Measurements from ENCODE around the gene G2E3.
"Not testable (repeated sequence)": the region's sequence is repeated elsewhere in the genome, so short reads cannot be mapped to it uniquely, and the experiment has no call there.

Gene G2E3

DNA sequence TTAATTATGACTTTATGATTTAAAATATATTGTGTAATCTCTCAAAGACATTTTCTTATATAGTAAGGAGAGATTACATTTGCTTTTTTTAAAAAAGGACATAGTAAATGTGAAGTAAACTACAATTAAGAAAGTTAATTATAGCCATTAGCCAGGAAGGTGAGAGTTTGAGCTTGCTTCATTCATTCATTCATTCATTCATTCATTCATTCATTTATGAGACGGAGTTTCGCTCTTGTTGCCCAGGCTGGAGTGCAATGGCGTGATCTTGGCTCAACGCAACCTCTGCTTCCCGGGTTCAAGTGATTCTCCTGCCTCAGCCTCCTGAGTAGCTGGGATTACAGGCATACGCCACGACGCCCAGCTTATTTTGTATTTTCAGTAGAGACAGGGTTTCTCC, 45.7 kb downstream of the G2E3 start:
- not testable (repeated sequence) for DNase-seq (ENCODE audit: low read depth)

DNA sequence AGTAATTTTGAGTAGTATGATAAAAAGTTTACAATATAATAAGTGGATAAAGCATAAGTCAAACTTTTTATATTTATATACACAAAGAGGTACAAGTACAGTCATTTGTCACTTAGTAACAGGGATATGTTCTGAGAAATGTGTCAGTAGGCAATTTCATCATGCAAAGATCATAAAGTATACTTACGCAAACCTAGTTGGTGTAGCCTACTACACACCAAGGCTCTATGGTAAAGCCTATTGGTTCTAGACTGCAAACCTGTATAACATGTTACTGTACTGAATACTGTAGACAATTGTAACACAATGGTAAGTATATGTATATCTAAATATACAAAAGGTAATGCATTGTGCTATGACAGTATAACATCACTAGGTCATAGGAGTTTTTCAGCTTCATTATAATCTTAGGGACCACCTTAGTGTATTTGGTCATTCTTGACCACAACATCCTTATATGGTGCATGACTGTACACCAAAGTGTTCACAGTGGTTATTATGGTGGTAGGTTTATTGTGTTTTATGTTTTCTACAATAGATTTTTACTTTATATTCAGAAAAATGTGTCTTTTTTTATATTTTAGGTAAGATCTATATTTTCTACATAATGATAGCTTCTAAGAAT, 48.3 kb downstream of the G2E3 start:
- no peak for DNase-seq (ENCODE audit: low read depth)

DNA sequence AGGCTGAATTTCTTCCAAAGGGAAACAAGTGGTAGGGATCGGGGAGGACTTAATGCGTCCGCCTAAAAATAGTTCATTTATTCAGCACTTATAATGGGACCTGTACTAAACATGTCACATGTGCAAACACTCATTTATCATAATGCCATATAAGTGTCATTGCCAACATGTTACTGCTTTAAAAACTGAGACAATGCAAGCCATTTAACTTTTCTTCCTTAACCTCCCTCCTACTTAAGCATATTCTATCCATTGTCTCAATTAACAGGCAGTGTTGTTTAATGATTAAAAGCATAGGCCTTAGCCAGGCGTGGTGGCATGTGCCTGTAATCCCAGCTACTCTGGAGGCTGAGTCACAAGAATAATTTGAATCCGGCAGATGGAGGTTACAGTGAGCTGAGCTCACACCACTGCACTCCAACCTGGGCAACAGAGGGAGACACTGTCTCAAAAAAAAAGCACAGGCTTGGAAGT, 49.6 kb downstream of the G2E3 start:
- DNase-seq (ENCODE audit: low read depth): no peak

DNA sequence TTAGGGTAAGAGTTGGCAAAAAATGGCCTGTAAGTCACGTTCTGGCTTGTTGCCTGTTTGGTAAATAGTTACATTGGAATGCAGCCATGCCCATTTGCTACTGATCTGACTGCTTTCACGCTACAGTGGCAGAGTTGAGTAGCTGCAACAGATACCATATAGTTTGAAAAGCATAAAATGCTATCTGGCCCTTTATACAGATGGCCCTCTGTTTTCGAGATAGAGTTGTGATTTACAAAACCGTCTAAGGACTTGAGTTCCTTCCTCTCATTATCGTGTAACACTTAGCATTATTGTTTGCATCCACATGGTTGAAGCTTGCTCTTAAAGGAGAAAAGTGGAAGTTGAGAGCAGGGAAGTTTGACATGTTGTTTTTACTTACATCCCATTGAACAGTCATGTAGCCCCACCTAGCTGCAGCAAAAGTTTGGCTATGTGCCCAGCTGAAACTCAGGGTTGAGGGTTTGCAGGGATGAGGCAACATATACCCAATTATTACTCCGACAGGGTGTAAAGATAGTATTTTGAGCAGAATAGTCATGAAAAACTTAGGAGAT, 51.9 kb downstream of the G2E3 start:
- DNase-seq (ENCODE audit: low read depth): no peak

DNA sequence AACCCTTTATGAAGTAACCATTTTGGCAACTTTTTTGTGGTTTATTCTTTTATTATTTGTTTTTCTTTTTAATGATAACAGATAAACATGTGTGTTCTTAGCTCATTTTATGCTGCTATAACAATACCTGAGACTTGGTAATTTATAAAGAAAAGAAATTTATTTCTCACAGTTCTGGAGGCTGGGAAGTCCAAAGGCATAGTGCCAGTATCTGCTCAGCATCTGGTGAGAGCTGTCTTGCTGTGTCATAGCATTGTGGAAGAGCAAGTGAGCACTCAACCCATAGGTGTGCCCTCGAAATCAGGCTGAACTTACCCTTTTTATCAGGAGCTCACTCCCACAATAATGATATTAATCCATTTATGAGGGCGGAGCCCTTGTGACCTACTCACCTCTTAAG, 55.2 kb downstream of the G2E3 start:
- no peak for DNase-seq (ENCODE audit: low read depth)

DNA sequence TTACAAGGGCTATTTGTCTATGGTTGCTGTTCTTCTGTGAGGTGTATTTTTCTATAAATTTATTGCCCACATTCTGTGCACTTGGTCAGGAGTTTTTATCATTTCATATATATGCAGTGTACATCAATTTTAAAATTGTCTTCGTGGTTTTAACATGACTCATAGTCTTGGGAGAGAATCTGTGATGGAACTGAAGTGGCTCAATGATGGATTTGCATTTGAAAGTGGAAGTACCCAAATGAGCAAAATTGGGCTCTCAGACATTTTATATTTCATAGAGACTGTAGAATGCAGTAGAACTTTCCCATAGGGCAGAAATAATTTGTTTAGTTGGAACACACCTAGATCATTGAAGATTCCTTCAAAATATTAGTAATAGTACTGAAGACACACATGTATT, 61.2 kb downstream of the G2E3 start:
- DNase-seq (ENCODE audit: low read depth): no peak

DNA sequence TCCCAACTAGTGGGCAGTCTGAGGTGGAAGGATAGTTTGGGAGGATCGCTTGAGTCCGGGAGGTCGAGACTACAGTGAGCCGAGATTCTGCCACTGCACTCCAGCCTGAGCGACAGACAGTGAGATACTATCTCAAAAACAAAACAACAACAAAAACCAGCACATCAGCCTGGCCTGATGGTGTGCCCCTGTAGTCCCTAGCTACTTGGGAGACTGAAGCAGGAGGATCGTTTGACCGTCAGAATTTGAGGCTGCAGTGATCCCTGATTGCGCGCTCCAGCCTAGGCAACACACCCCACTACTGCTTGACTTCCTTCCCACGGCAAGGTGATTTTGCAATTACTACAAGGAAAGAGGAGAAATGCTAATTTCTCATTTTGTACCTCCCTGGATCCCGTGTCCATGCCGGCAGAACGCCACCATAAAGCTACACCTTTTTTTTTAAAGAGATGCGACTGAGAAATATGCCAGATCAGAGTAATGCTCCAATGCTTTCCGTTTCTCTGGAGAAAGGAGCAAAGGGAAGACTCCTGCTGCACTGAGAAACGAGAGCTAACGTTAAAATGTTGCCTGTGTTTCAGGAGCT, 62.5 kb downstream of the G2E3 start:
- DNase-seq (ENCODE audit: low read depth): no peak

DNA sequence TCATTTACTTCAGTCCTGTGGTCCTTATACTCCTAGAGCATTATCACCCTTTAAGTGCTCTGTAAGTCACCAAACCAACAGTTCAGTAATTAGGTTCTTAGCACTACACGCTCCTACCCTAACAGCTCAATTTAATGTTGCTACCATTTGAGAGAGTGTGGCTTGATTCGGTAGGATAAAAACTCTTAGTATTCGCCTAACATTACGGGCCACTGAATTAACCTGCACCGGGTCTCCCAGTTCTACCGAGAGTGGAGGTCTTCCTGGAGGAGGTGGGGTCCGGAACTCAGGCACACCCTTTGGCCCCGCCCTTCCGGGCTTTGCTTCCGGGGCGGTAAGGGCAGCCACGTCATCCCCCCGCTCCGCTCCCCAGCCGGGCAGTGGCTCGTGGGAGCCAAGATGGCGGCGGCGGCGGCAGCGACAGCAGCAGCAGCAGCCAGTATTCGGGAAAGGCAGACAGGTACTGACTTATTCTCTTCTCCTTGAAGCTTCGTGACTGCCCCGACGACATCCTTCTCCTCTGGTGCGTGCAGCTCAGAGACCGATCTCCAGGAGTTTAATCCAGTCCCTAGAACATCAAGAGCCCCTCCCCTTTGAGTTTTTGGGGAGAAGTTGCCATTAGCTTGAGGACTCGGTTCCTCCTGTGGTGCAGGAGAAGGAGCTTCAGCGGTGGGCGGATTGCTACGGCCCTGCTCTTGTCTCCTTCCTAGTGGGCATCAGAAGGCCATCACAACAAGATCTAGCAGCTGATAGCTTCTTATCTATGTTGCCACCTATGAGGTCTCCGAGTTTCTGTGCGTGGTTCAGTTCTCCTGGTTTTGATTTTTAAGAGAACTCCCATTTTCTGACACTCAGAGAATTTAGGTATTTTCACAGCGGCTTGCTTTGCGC, 63.2 kb downstream of the G2E3 start, which contains the start of gene SCFD1:
TSS of gene SCFD1 (plus strand) at position 380 of the 891 bp plus-strand sequence. CDS start at position 400, 20 bp downstream.
- peak; percentile 85 for DNase-seq (ENCODE audit: low read depth)

DNA sequence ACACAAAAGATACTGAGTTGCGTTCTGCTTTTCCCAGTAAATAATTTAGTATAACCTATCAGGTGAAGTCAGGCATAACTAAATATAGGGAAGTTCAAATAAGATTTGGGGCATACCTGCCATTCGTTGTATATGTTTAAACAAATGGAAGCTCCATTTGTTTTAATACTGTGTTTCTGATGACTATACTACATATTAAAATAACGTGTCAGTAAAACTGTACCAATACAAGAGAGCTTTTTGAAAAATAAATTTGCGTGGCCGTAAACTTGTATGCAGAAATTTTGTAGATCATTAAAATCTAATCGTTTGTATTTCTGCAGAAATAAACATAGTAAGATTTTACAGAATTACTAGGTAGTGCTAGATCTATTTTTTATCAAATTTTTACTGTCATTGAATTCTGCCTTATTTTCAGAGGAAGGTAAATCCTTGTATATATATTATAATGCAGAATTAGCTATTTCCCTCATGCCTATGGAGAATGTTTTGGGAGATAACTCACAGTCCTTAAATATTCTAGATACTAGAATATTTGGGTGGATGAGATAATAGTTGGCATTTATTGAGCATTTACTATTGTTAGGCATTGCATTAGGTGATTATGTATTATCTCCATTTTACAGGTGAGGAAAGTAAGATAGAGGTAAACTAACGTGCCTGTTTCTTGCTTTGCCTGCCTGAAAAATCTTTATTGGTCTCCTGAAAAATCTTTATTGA, 64.6 kb downstream of the G2E3 start:
- no peak for DNase-seq (ENCODE audit: low read depth)

DNA sequence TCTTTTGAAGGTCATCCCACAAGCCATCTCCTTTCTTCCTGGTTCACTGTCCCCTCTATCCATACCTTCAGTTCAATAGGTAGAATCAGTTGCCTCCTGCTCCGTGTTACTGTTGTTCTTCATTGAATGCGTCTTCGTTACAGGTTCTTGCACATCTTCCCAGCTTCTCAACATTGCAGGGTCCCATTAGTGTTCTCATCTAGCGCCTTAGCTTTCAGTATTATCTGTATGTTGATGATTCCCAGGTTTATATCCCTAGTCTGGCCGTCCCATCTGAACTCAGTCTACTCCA, 65.1 kb downstream of the G2E3 start:
- no peak for DNase-seq (ENCODE audit: low read depth)

DNA sequence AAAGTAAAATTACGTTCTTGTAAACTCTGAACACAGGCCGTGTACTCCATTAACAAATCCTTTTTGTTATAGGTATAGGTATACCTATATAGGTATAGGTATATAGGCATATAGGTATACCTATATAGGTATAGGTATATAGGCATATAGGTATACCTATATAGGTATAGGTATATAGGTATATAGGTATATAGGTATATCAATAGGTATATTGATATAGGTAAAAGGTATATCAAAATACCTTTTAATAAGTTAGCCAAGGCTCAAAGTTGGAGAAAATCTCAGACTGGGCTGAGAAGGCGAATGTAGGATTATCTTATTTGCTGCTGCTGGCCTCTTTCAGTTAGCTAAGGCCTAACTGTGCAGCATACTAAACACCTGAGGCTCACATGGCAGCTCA, 66.6 kb downstream of the G2E3 start:
- DNase-seq (ENCODE audit: low read depth): no peak

DNA sequence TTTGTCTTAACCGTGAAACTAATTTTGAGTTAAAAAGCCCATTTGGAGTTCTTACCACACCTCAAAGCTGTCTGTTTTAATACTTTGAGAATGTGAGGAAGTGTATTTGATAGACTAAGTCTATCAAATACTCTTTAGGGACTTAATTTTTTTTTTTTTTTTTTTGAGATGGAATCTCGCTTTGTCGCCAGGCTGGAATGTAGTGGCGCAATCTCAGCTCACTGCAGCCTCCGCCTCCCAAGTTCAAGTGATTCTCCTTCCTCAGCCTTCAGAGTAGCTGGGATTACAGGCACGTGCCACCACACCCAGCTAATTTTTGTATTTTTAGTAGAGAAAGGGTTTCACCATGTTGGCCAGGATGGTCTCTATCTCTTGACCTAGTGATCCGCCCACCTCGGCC, 70.5 kb downstream of the G2E3 start:
- DNase-seq (ENCODE audit: low read depth): not testable (repeated sequence)

DNA sequence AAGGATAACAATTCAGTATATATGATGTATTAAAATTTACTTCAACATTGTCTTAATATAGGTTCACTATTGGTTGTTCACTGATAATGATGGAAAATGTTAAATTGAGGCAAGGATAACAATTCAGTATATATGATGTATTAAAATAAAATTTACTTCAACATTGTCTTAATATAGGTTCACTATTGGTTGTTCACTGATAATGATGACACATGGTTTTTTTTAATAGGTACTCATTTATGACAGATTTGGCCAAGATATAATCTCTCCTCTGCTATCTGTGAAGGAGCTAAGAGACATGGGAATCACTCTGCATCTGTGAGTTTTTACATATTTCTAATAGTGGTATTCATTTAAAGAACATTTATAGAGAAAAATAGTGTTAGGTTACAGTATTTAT, 71.3 kb downstream of the G2E3 start:
- no peak for DNase-seq (ENCODE audit: low read depth)

DNA sequence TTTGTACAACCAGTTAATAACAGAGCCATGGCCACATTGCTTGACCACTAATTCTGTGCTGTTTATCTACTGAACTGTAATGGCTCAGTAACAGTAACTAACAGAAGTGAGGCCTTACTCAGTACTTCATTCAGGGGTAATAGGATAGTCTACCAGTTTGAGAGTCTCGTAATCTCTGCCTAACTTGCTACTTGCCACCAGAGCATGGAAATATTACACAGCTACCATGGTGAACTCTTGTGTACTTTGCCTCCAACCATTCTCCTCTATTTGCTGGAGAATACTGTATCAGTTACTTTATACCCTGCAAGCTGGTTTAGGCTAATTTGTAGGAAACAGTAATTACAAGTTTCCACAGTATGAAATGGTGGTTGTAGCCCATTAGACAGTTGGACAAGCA, 73.8 kb downstream of the G2E3 start:
- no peak for DNase-seq (ENCODE audit: low read depth)

DNA sequence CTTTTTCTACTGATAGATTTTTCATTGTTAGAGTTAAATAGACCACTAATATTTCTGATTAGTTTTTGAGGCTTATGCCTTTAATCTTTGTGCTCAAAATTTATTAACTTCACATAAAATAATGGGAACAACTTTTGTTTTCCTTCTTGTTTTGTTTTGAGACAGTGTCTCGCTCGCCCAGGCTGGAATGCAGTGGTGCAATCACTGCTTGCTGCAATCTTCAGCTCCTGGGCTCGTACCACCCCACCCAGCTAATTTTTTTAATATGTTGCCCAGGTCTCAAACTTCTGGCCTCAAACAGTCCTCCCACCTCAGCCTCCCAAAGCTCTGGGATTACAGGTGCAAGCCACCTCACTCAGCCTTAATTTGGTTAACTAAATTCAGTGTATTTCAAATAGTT, 80.0 kb downstream of the G2E3 start:
- no peak for DNase-seq (ENCODE audit: low read depth)

DNA sequence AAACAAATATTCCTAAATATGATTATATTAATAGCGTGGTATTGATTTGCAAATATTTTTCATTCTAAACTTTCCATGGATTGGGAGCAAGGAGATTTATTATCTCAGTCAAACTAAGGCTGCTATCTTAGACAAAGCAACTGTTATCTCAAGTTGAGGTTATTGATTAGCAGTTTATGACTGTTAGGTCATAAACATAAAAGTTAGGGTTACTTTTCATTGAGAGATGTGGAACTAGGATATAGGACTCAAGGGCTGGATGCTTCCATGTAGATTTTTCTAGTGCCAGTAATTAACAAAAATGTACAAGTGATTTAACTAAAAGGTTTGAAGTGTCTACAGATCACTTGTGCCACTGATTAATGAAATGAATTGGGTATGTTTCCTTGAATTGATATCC, 82.2 kb downstream of the G2E3 start:
- no peak for DNase-seq (ENCODE audit: low read depth)

DNA sequence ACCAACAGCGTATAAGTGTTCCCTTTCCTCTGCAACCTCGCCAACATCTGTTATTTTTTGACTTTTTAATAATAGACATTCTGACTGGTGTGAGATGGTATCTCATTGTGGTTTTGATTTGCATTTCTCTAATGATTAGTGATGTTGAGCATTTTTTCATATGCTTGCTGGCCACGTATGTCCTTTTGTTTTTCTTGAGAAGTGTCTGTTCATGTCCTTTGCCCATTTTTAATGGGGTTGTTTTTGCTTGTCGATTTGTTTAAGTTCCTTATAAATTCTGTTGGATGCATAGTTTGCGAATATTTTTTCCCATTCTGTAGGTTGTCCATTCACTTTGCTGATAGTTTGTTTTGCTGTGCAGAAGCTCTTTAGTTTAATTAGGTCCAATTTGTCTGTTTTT, 85.5 kb downstream of the G2E3 start:
- not testable (repeated sequence) for DNase-seq (ENCODE audit: low read depth)

DNA sequence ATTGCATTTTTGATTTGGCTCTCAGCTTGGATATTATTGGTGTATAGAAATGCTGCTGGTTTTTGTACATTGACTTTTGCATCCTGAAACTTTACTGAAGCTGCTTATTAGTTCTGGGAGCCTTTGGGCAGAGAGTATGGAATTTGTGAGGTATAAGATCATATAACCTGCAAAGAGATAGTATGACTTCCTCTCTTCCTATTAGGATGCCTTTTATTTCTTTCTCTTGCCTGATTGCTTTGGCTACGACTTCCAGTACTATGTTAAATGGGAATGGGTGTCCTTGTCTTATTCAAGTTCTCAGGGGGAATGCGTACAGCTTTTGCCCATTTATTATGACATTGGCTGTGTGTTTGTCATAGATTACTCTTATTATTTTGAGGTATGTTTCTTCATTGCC, 86.6 kb downstream of the G2E3 start:
- no peak for DNase-seq (ENCODE audit: low read depth)

DNA sequence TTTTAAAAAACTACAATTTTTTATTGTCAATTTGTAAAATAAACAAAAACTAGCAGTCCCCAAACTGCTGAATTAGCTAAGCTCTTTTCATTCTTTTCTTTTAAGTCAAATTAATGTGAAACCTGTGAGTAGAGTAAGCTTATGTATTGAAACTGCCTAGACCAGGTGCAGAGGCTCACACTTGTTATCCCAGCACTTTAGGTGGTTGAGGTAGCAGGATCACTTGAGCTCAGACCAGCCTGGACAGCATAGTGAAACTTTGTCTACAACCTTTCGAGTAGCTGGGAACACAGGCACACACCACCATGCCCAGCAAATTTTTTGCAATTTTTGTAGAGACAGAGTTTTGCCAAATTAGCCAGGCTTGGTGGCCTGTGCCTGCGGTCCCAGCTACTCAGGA, 89.5 kb downstream of the G2E3 start:
- no peak for DNase-seq (ENCODE audit: low read depth)

DNA sequence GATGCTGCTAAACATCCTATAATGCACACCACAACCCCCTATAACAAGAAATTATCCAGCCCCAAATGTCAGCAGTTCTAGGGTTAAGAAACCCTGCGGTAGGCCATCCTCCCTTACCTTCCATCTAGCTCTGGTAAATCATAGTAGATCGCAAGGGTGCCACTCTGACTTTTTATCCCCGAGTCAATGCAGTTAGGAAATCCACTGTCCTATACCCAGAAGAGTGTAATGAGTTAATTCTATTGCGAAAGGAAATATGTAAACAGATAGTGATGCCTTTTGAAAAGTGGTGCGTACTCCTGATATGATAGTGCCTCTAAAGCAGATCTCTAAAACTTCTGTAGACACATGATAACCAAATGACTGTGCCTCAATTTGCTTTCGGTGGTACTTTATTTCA, 93.0 kb downstream of the G2E3 start:
- no peak for DNase-seq (ENCODE audit: low read depth)

DNA sequence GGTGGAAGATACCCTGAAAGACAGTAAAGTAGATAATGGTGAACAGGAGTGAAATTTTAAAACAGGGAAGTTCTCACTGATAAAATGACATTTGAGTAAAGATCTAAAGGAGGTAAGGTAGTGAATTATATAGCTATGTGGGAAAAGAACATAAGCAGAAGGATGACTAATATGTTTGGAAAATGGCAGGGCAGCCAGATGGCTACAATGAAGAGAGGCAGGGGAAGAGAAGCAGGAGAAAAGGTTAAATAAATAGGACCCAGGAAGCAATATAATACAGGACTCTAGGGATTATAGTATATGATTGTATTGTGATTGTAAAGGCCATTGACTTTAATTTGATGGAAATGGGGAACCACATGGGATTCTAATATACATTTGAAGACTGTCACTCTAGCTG, 96.2 kb downstream of the G2E3 start:
- DNase-seq (ENCODE audit: low read depth): no peak

DNA sequence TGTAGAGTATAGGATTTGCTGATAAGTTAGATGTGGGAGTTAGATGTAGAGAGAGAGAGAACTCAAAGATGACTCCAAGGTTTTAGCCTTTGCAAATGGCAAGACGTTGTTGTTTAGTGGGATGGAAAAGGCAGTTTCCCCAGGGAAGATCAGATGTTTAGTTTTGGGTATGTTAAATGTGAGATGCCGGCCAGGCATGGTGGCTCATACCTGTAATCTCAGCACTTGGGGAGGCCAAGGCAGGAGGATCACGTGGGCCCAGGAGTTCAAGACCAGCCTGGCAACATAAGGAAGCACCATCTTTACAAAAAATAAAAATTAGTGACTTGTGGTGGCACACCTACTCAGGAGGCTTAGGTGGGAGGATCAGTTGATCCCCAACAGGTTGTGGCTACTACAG, 96.7 kb downstream of the G2E3 start:
- DNase-seq (ENCODE audit: low read depth): no peak
